Fibroblast of skin of abdomen (primary cell): ENCODE results near the gene LRRC47.
"Not testable (repeated sequence)": the region's sequence is repeated elsewhere in the genome, so short reads cannot be mapped to it uniquely, and the experiment has no call there.

ENCODE experiments used
- DNase-seq: peaks from one replicate; pipeline ENCODE4 v3.0.0-alpha.2; 2013

LRRC47 gene

DNA sequence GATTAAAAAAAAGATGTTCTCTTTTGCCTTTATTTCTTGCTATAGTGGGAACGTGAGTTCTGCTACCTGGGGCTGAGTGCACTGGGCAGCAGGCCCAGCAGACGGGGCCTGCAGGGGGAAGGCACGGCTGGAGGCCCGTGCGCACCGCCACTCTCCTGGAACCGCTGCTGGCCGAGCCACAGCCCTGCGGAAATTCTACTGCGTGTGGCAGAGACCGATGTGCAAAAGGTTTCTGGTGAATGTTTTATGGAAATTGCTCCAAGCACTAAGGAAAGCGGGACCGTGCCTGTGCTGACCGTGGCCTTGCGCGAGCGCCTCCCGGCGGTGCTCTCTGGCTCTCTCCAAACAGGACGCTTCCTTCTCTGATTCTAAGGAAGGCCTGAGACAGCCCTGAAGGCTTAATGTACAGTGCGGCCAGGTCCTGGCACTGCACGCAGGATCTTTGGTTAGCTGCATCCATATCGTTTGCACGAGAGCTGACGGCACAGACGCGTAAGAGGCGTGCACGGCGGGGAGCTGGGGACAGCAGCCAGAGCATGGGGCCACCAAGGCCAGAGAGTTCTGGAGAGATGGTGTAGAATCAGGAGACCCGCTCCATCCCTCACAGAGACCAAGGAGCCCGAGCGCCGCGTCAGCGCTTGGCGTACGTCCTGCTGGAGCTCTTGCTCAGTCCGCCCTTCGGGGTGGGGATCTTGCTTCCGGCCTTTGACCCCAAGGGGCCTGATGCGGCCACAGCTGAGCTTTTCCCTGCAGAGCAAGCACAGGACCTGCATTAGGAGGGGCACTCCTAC, 18.7 kb upstream of the LRRC47 start:
- no peak for DNase-seq

DNA sequence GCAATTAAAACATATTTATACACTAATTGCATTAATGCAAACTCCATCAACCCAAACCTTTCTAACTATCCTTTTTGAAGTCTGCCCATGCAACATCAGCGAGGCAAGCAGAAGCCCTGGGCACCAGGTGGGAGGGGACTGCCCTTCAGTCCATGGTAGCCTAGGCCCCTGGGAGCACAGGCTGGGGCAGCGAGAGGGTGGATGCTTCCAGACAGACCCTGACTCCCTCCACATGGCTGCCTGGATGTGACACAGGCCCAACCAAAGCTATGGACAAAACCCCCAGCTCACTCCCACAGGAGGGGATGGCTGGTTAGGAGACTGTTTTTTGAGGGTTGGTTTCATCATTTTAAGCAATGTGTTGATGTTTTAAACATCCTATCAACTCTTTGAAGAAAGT, 17.8 kb upstream of the LRRC47 start:
- no peak for DNase-seq

DNA sequence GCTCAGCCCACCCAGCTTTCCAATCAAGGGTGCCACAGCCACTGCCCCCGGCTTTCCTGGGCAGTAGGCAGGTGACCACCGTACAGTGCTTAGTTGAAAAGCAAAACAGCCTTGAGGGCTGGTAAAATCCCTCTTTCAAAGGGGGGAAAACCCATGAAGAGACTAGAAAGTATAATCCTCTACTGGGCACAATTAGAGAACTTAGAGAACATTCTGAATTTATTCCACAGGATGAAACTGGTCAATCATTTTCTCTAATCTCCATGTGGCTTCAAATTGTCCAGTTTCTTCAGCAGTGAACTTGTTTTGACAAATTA, 15.3 kb upstream of the LRRC47 start:
- no peak for DNase-seq

DNA sequence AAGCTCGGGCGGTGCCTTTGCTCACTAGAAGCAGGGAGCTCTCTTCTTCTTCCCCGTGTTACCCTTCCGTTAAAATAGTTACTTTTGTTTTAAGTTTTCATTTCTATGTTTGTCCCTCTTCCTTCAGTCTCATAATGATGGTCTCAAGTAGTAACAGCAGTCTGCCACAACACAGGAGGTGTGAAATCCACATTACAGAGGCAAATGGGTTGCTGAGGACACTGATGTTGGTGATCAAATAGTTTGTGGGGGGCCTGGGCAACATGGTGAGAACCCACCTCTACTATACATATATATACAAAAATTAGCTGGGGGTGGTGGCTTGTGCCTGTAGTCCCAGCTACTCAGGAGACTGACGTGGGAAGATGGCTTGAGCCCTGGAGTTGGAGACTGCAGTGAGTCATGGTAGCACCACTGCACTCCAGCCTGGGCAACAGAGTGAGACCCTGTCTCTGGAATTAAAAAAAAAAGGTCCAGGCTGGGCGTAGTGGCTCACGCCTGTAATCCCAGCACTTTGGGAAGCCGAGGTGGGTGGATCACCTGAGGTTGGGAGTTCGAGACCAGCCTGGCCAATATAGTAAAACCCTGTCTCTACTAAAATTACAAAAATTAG, 14.0 kb upstream of the LRRC47 start:
- not testable (repeated sequence) for DNase-seq

DNA sequence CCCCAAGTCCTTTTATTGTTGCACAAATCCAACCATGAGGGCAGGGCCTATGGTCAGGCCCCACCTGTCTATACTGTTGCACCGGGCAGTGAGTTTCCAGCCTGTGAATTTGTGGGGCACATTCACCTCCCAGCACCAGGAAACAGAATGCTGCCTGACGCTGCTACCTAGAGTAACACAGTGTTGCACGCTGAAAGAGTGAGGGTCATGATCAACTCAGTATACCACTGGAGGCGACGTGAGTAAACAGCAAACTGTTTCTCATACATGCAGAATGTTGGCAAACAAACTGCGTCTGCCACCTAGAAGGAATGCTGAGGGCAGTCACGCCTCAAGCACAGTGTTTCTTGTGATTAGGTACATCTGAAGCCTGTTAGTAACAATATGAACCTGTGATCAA, 13.4 kb upstream of the LRRC47 start:
- no peak for DNase-seq

DNA sequence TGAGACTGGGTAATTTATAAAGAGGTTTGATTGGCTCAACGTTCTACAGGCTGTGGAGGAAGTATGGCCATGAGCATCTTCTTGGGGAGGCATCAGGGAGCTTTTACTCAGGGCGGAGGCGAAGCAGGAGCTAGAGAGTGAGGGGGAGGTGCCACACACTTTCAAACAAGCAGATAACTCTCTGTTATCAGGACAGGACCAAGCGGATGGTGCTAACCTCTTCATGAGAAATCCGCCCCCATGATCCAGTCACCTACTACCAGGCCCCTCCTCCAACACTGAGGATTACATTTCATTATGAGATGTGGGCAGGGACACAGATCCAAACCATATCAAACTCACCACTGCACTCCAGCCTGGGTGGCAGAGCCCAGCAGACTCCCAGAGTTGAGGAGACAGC, 11.5 kb upstream of the LRRC47 start:
- DNase-seq = no peak

DNA sequence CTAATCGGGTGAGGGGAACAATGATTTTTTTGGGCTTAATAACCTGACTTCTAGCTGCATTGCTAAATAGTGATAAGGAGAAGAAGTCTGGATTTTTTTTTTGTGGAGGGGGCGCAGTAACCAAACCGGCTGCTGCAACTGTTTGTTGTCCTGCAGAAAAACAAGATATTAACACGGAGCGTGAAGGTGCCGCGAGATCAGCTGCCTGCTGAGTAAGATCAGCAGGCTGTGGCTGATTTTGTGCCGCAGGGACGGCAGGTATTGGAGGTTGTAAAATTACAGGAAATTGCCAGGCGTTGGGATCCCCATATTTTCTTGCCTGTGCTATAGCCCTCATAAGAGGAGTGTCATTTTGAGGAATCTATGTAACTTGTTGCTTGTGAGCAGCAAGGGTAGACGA, 8.7 kb upstream of the LRRC47 start:
- no peak for DNase-seq

DNA sequence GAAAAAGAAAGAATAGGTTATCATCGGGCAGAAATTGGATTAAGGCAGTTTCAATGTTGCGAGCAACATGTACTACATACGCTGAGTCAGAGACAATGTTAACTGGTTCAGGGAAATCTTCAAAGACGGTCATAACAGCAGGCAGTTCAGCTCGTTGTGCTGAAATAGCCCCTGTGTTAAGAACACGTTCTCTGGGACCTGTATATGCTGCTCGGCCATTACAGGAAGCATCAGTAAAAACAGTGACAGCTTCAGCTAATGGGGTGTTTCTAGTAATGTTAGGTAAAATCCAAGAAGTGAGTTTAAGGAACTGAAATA, 8.3 kb upstream of the LRRC47 start:
- DNase-seq = not testable (repeated sequence)

DNA sequence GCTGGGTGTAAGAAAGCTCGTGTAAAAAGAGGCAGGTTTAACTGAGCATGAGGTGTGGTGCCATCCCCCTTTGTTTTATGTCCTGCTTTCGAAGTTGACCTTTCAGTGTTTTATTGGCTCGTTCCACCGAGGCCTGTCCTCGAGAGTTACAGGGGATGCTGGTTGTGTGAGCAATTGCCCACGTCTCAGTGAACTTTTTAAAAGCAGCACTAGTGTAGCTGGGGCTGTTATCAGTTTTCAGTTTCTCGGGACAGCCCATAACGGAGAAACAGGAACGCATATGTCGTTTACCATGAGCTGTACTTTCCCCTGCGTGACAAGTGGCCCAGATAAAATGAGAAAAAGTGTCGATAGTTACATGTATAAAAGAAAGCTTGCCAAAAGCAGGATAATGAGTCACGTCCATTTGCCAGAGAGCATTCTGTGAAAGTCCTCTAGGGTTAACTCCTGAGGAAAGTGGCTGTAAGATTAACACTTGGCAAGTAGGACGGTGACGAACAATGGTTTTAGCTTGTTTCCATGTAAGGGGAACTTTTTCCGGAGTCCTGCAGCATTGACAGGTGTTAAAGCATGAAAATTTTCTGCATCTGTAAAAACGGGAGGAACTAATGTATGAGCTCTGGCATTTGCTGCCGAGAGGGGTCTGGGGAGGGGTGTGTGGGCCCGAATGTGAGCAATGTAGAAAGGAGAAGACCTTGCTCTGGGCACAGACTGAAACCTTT, 7.8 kb upstream of the LRRC47 start:
- DNase-seq = no peak

DNA sequence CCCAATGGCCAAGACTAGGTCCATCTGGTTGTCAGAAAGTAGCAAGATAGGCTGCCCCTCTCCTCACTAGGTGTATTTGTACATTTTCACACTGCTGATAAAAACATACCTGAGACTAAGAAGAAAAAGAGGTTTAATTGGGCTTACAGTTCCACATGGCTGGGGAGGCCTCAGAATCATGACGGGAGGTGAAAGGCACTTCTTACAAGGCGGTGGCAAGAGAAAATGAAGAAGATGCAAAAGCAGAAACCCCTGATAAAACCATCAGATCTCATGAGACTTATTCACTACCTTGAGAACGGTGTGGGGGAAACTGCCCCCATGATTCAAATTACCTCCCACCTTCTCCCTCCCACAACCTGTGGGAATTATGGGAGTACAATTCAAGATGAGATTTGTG, 4.5 kb upstream of the LRRC47 start:
- not testable (repeated sequence) for DNase-seq

DNA sequence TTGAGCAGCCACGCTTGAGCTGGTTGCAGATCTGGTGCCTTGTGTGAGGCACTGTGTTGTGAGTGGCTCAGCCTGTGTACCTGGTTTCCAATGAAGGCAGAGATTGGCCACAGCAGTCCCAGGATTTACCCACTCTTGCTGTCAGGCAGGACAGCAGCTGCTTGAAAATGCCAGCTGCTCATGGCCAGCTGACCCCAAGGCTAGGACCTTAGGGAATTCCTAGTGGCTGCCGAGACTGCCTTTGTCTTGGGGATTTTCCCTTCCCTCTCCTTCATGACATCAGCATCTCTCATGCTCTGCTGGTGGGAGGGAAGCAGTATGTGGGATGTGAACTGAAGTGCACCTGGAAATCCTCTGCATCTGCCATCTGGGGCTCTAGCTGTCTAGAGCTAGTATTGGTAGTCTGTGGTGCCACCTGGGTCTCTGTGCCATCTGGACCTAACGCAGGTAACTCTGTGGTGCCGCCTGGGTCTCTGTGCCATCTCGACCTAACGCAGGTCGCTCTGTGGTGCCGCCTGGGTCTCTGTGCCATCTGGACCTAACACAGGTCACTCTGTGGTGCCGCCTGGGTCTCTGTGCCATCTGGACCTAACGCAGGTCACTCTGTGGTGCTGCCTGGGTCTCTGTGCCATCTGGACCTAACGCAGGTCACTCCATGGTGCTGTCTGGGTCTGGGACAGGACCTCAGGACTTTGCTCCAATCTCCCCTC, 3.8 kb upstream of the LRRC47 start:
- no peak for DNase-seq

DNA sequence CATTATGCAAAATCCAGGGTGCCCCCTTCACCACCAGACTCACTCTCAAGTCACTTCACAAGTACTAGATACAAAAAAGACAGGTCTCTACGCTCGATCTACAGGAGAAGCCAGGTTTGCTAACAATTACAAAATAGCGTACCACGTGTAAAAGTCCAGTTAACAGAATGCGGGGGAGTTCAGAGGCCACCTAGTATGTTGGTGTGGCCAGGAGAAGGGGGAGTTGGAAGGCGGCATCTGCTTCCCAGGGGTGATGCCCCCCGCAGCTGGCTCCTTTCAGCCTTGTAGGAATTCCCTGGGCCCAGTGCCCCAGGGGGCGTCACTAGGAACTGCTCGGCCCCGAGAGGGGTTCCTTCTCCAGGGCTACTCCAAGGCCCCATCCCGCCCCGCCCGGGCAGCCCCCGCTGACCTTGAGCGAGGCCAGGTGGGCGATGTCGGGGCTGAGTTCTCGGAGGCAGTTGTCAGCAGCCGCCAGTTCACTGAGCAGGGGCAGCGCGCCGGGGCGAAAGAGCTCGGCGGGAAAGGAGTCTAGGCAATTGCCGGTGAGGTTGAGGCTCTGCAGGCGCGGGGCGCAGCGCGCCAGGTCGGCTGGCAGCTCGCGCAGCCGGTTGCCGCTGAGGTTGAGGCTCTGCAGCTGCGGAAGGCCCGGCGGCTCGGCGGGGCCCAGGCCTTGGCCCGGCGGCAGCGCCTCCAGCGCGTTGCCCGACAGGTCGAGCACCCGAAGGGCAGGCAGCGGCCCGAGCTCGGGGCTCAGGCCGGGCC, 664 bp downstream of the LRRC47 start:
- no peak for DNase-seq

DNA sequence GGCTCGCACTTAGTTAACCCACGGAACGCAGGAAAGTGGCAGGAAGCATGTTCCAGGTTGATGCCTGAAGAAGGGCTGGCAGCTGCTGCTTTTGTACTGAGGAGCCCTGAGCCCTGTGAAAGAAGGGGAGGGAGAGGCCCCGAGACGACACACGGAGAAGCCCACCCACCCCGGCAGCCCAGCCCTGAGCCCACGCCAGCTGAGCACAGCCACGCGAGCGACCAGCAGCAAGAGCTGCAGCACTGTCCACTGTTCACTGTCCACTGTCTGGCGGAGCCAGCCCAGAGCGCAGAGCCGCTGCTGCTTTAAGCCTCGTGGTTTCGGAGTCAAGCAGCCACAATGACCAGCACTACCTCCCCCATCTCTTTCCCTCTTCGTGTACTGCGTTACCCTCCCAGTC, 5.3 kb downstream of the LRRC47 start:
- DNase-seq = no peak

DNA sequence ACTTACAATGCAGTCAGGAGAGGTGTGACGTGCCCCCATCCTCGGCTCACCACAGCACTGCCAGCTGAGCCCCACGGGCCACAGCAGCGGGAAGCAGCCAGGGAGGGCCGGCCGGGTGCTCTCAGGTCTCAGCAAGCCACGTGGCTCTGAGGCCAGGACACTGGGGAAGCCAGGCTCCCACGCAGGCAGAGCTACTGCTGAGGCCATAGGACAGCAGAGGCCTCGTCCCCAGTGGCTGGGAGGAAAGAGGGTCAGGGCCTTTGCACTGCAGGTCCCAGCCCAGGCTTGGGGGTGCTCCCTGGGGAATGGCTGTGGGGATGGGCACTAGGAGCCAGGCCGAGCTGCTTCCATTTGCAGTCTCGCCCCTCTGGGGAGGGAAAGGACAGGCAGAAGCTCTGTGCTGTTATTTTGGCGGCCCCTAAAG, 5.8 kb downstream of the LRRC47 start:
- no peak for DNase-seq

DNA sequence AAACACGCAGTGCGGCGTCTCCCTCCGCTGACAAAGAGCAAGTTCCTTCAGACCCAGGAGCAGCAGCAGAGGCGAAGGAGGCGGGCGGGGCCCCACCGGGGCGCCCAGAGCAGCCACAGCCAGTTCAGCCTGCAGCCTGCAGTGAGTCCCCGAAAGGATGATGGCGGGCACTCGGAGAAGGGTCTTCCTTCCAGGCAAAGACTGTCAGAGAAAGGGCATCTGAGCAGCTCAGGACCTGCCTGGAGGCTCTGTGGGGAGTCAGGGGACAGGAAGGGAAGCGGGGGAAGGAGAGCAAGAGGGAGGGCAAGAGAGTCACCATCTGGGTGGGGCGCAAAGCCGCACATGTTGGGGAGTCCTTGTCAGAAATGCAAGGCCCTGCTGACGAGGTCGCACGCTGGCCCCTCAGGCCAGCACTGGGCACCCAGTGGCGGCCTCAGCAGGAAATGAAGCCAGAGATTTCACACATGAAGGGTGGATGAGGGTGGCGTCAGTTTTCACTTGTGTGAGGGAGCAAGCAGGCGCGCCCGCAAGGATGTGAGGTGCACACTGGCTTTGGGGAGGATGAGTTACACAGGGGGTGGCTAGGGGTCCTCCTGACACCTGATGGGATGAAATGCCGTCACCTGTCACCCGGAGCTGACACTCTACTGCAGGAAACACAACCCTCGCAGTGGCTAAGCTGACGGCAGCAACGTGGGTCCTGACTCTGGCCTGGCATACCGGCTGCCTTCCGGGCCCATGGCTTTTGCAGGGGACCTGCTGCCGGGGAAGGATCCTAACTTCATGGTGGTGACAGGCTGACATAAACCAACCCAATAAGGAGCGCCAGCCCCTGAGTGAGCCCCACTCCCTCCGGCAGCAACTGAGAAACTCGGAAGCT, 6.6 kb downstream of the LRRC47 start:
- DNase-seq = no peak

DNA sequence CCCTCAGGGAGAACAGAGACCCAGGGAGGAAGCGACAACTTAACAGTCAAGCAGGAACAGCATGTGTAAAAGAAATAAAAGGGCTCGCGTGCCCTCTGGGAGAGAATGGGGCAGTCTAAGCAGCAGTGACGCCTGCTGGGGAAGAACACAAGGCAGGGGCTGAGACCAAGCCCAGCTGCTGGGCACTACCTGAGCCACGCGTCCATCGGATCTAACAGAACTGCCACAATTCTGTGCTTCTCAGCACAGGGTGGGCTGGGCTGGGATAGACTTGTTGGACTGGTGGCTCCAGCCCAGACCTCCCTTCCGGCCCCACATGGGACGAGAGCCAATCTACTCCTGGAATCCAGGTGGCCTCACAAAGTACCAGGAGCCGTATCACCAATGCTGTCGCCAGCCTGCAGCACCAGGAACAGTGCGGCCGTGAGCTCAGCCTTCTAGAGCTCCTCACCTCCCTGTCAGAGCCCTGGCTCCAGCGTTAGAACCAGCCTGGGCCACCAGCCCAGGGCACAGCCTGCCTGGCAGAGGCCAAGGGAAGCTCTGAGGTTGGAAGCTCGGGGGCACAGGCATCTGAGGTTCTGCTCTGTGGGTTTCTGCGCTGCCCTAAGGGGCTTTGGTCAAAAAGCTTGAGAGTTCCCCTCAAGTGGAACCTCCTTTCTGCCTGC, 7.4 kb downstream of the LRRC47 start:
- DNase-seq = no peak

DNA sequence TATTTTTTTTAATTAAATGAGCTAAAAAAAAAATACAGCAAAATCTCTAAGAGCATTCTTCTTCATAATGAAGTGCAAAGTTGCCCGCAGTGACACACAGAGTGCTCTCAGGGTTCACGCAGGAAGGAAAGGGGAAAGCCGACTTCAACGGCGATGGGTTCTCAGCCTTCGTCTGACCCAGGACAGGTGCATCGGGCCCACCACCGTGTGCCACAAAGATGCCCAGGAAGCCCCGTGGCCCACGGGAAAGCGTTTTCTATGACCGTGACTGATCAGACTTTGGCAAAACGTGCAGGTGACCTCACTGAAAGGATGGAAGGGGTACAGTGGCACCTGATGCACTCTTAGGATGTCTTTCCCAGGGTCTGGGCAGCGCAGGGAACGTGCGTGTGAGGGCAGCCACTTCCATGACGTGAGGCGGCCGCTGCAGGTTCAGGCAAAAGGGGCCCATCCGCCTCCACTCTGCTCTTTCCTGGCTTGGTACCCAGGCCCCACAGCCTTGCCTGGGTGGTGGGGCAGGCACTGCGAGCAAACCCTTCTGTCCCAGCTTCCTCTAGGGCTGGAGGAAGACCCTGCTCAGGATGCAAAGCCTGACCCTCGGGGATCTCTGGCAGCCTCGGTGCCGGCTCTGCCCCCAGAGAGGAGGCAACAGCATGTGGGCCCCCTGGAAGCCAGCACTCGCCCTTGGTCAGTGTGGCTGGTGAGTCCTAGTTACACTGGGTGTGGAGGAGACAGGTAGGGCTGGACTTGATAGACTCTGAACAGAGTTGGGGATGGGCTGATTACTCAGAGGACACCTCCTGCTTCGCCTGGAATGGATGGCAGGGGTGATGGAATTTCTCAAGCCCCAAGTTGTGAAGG, 8.3 kb downstream of the LRRC47 start:
- DNase-seq = no peak

DNA sequence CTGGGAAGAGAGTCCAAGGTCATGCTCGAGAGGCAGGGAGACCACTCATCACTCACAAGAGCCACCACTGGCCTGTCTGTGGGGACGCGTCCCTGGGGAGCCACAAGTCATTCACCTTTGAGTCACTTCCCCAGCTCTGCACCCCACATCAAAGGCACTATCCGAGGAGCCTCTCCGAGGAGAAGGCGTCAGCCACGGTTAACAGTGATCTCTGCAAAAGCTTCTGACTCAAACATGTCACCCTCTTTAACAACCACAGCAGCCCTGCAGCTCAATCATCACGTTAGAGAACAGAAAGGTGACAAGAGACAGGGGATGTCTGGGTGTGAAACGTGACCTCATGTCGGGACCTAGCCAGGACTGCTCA, 9.0 kb downstream of the LRRC47 start:
- DNase-seq = no peak

DNA sequence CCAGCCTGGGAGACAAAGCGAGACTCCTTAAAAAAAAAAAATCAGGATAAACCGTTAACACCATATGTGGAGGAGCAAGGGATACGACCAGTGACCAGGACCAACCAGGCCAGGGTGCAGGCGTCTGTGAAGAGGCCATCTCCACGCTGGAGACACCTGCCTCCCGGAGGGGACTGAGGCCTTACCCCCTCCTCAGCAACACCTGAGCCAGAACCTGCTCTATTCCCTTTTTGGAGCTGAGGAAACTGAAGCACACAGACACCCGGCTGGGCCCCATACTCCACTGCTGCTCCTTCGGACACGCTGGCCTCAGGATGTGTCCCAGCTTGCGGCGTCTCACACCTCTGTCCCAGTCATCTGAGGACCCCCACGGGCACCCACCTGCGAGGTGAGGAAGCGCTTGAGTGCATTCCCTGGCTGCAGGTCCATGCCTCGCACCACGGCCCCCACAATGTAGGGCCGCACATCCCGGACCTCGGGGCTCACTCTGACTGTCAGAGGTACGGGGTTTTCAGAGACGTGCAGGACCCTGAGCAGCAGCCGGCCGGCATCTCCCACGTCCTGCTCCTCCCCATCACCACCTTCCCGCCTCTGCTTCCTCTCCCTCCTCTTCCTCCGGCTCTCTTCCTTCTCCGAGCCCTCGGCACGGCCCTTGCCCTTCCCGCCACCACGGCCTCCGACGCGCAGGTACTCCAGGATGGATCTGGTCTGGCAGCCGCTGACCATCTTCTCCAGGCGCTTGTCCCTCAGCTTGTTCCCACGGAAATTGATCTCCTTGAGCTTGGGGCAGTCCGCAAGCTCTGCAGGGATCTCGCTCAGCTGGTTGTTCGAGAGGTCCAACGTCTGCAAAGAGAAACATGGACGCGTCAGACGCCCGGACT, 9.6 kb downstream of the LRRC47 start:
- no peak for DNase-seq
